ENCODE measurements around the gene CTDSP2.

- TF ChIP-seq POLR2AphosphoS5 (IDR thresholded peaks at IDR 0.05) (no peak), EP300 (IDR thresholded peaks at IDR 0.05) (no peak)
Observed at GRCh38 chr12:57802607-57803006, 43.9 kb downstream of the CTDSP2 start.

All from sigmoid colon (tissue), 4 donors.